ENCODE data around the gene RASGEF1C.

DNA sequence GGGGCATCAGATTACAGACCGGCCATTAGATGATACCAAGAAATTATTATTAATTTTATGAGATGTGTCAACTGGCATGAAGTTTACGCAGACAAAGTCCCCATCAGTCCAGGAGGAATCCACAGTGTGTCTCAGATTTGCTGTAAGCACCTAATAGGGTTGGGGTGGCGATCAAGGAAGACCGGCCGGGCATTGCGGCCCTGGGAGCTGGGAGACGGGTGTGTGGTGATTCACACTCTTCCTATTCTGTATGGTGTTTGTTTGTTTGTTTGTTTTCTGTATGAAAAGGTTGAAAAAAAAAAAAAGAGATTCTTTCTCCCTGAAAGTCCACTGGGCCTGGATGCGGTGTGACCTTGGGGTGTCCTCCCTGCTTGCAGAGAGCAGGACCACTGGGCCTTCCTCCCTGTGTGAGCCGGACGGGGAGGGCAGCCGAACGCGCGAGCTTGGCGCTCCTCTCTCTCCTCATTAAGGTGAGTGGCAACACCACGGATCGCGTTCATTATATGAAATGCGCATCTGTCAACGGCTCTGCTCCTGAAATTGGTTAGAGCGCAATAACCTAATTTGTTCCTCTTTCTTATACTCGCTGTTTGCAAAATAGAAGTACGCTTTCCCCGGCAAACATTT, 15.1 kb downstream of the RASGEF1C start:
- TF ChIP-seq POLR2A (IDR thresholded peaks at IDR 0.05; ENCODE audit: low read length) (no peak), GATA1 (IDR thresholded peaks at IDR 0.05; ENCODE audit: low read depth, low read length) (no peak)

Data from erythroblast (primary cell).